GM19035 (cell line): Measurements from ENCODE around the gene MSANTD2.
A peak's percentile ranks its signal among the peaks of the same experiment; 100 is the strongest.

ENCODE experiments used
- ATAC-seq: cut with Tn5 transposase; IDR thresholded peaks from one replicate; pipeline ENCODE4 v1.9.1; 2021; ENCODE audit not compliant: unreplicated experiment

Gene MSANTD2

DNA sequence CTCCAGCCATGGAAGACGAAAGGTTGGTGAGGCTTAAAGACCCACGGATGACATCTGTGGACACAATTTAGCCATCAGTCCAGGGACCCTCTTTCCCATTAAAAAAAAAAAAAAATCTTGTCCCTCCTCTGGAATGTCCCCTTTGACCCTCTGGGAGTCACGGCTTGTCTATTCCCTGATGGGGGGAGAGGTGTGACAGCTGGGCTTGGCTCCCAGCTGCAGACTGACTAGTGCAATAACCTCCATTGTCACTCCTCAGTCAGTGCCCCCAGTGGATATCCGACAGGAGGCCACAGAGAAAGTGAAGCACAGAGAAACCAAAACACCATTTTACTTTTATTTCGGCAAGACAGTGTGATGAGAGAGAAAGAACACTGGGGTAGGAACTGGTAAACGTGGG lies 45.5 kb downstream of the MSANTD2 start:
- ATAC-seq, result no peak

GRCh38 chr11:124754309-124754708 lies 45.9 kb downstream of the MSANTD2 start:
- no peak for ATAC-seq

DNA sequence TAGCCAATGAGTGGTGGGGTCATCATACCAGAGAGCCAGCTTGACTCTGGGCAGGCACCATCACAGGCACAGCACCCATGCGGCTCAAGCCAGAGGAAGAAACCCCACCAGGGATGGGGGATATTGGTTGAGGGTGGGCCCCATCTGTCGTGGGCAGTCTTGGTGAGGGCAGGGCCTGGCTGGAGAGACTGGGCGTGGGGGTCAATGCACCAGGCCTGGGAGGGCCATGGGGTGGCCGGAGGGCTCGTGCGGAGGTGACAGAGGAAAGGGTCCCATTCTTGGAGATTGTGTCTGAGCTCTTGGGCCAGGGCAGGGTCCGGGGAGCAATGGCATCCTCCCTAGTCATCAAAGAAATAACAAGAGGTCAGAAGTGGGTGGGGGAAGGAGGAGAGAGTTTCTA lies 46.6 kb downstream of the MSANTD2 start:
- ATAC-seq, result no peak

- no peak for ATAC-seq
Measured at GRCh38 chr11:124753205-124753604, 47.0 kb downstream of the MSANTD2 start.

GRCh38 chr11:124752471-124753102 lies 47.6 kb downstream of the MSANTD2 start:
- no peak for ATAC-seq

DNA sequence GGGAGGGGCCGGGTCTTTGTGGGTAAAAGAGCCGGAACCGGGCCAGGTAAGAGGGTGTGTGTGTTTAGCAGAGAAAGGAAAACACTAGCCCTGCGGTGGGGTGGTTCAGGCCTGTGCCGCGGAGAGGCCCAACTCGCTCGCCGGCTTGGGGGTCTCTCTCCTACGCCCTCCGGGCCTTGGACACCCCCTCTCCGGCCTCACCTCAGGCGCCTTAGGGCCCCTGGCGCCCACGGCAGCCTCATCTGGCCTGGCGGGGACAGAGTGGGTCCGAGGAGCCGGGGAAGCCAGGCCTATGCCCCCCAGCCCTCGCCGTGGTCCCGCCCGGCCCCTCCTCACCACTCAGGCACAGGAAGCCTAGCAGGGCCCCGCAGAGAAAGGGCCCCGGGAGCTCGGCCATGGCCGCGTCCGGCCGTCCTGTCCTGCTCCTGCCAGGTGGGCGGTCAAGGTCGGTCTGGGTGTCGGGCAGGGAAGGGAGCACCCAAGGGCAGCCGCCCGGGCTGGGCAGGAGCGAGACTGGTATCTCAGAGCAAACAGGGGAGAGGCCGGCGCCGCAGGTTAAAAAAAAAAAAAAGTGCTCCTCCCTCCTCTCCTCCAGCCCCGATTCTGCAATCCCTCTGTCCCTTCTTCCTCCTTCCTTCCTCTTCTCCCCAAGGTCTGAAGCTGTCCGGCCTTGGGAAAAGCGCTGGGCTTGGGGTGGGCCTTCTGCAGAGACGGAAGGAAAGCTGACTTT lies 48.3 kb downstream of the MSANTD2 start, which contains the start of gene VSIG2:
Gene VSIG2, minus strand, starts transcription at position 515 of the 730 bp plus-strand sequence. Its CDS starts 118 bp downstream, at position 397.
- no peak for ATAC-seq

- no peak for ATAC-seq
Measured at GRCh38 chr11:124751391-124751740, 48.8 kb downstream of the MSANTD2 start.

GRCh38 chr11:124749912-124750311 lies 50.3 kb downstream of the MSANTD2 start:
- ATAC-seq, result no peak

DNA sequence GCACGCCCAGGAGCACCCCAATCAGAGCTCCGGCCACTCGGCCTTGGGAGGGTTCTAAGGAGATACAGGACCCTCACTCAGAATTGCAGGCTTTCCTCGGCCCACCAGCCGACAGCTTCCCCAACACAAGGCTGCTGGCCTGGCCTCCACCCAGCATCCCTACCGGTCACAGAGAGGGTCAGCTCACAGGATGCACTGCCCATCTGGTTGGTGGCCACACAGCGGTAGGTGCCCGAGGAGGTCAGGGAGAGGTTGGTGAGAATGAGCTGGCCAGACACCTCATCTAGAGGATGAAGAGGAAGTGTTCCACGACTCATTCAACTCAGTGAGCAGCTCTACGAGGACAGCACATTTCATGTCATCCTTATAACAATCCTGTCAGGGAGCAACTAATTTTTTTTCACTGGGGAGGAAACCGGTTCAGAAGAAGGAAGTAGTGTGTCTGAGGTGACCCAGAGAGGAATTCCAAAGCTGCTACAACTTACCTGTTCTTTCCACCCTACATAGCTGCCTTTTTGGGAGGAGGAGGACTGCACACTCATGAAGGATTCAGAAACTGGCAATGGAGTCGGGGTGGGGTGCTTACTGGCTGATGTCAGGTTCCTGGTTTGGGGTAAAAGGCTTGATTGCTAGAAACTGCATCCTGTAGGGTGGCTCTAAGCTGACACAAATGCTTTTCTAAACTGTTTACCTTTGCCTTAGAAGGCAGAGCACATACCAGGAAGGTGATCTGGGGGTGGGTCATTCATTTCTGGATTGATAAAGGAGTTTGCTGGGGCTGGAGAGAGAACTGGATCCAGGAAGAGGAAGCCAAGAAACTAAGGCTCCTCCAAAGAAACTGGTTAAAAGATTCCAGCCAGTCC lies 51.5 kb downstream of the MSANTD2 start:
- no peak for ATAC-seq

DNA sequence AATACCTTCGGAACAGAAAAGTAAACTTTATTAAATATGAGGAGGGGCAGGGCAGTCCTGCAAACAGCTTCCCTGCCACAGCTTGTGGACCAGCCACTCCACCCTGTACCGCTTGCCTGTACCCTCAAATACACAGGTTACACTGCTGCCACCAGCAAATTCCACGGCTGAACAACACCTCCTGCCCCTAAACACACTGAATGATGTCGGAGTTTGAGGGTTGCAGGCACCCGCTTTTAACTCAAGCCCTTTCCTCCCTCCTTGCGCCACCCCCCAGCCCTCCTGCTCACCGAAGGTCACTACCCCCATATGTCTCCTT lies 52.1 kb downstream of the MSANTD2 start:
- no peak for ATAC-seq

GRCh38 chr11:124747406-124748099 lies 52.7 kb downstream of the MSANTD2 start:
- ATAC-seq, result no peak

DNA sequence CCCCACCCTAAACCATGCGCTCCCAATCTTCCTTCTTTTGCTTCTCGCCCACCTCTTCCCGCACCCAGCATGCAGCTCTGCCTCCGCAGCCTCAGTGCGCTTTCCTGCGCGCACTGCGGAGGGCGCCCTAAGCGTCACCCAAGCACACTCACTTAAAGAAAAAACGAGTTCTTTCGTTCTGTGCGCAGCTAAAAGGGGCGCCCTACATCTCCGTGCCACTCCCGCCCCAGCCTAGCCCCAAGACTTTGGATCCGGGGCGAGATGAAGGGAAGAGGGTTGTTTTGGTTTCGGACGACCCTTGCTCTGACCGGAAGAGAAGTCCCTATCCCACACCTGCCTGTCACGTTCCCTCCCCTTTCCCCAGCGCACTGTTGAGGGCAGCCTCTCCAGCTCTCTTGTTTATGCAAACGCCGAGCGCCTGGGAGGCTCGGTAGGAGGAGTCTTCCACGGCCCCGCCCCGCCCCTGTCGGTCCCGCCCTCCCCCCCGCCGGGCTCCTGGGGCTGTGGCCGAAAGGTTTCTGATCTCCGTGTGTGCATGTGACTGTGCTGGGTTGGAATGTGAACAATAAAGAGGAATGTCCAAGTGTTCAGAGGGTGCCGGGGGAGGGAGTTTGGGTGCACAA lies 53.5 kb downstream of the MSANTD2 start:
- ATAC-seq, result peak; percentile 92

- peak; percentile 17 for ATAC-seq
Measured at GRCh38 chr11:124745835-124746620, 54.2 kb downstream of the MSANTD2 start.

DNA sequence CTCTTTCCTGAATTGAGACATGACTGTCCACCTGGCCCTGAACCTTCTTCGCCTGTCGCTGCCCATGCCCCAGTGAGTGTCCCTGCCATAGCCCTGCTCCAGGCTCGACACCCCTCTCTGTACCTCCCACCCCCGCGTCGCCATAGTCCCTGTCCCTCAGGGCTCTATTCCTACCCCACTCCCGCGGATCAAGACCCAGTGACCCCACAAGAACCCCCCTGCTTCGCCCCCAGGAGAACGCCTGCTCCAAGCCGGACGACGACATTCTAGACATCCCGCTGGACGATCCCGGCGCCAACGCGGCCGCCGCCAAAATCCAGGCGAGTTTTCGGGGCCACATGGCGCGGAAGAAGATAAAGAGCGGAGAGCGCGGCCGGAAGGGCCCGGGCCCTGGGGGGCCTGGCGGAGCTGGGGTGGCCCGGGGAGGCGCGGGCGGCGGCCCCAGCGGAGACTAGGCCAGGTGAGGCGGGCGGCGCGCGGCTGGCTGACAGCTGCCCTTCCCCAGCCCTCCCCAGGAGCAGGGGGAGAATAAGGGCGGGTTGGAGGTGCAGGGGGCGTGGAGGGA lies 54.9 kb downstream of the MSANTD2 start:
- ATAC-seq, result no peak

DNA sequence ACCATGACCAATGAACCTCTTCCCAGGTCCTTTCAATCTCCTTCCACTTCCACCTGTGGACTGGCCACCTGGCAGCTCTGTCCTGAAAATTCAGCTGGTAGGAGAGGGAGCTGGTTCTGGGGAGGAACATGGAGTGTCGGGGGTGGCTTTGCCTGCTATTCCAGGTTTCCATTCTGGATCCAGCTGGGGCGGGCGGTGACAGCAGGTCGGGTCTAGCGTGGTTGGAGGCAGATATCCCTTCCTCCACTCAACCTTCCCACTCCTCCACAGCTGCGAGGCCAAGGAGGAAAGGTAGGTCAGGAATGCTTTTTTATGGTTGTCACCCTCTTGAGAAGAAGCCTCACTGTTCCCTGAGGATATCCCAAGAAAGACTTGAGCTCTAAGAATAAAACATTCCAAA lies 57.2 kb downstream of the MSANTD2 start:
- no peak for ATAC-seq

DNA sequence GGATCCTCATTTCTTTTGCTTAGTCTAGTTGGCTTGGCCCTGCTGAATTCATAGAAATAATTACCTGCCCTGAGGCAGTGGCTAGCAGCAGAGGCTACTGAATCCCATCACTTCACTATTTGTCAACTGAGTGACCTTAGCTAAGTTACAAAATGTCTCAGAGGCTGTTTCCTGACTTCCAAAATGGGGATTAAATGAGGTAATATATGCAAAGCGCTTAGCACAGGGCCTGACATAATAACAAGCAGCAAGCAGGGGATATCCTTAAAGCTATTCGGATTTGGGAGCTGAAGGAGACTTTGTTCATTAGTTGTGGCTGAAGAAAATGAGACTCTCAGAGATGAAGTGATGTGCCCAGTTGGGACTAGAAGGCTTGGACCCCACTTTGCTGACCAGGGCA lies 57.7 kb downstream of the MSANTD2 start:
- no peak for ATAC-seq

DNA sequence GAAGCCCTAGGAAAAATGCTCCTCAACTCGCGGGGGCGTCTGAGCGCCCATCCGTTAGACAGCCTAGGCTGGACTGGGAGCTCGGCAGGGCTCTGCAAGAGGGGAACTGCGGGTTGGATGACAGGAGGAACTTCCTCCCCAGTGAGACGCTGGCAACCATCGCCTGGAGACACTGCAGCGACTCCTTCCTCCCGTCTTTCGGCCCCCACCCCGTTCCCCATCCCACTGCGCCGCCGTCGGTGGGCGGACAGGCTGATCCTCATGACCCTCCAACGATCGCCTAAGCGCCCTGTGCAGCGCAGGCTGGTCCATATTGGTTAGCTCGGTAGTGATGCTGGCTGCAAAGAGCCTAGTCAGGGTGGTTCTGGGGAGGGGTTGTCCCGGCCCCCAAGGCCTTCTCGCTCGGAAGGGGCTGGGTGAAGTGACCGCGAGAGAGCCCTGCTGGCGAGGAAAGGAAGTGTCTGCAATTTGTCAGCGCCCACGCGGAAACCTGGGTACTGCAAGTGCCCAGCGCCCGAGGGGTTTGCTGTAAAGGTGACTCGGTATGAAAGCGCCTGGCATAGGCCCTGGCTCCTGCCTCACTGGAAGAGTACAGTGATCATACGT lies 59.8 kb downstream of the MSANTD2 start:
- ATAC-seq, result peak; percentile 31

- peak; percentile 99 for ATAC-seq
Measured at GRCh38 chr11:124739479-124740276, 60.5 kb downstream of the MSANTD2 start, which contains the start of gene NRGN. Gene NRGN (plus strand): TSS chr11:124739942. CDS start chr11:124740085, 143 bp downstream.
